Esophagus squamous epithelium (tissue), 4 donors: ENCODE results near the gene SLC12A4.

Source experiments
- POLR2A ChIP-seq, 4 donors: fragments of 450-650 bp; IDR thresholded peaks; one replicate each; pipeline ENCODE4 v1.6.1; 2017; ENCODE audit warnings: antibody characterized with exemption in 4 of 4, mild to moderate bottlenecking in 4 of 4, moderate library complexity in 3 of 4
- TF ChIP-seq, protein P1 (sequence below), 6 experiments: fragments of 450-650 bp in 4 of 6; fragments of 200-600 bp in 2 of 6; sonication (generic) in 2 of 6; IDR thresholded peaks; one replicate each; pipeline ENCODE4 v1.5.1; 2016 to 2019; ENCODE audit warnings: antibody characterized with exemption in 6 of 6, mild to moderate bottlenecking in 4 of 6, moderate library complexity in 4 of 6

DNA sequence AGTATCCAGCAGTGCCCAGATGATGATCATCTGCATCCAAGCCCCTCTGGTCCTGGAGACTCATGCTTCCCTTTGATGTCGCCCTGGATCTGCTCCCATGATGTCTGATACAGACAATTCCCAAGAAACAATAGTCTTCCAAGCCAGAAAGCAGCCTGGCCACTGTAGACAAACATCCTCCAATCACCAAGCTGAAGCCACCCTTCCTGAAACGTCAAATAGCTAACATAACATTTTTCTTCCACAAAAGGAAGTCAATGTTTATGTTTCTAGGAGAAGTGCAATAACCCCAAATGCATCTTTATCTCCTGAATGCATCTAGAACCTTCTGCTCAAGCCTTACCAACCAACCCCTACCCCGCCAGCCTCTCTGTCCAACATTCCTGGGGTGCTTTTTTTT is 32.0 kb upstream of the SLC12A4 start:
- peak in 1 of 4 donors; percentile 10 for TF ChIP-seq POLR2A (IDR thresholded peaks at IDR 0.05)
- TF ChIP-seq, protein P1, sequence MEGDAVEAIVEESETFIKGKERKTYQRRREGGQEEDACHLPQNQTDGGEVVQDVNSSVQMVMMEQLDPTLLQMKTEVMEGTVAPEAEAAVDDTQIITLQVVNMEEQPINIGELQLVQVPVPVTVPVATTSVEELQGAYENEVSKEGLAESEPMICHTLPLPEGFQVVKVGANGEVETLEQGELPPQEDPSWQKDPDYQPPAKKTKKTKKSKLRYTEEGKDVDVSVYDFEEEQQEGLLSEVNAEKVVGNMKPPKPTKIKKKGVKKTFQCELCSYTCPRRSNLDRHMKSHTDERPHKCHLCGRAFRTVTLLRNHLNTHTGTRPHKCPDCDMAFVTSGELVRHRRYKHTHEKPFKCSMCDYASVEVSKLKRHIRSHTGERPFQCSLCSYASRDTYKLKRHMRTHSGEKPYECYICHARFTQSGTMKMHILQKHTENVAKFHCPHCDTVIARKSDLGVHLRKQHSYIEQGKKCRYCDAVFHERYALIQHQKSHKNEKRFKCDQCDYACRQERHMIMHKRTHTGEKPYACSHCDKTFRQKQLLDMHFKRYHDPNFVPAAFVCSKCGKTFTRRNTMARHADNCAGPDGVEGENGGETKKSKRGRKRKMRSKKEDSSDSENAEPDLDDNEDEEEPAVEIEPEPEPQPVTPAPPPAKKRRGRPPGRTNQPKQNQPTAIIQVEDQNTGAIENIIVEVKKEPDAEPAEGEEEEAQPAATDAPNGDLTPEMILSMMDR (IDR thresholded peaks at IDR 0.05): no peak
